Endothelial cell of umbilical vein (primary cell): ENCODE data around the gene PSKH1. TPM values are rescaled to one million over a fixed set of nuclear protein-coding genes. Genes with fewer than 3 reads are reported as not detected.

Experiments
- BruUV-seq: library from RNA; stranded (reverse); fragments of 400-500 nt; replicated peaks from 2 replicates; lab custom pipeline; 2021; lab: Mats Ljungman, UMichigan
- CTCF ChIA-PET: fragments of 300-600, 350-600 bp; sonication (Branson Sonifier 250); formaldehyde crosslinking; loops from one replicate; lab custom pipeline; 2021; ENCODE audit warnings: antibody characterized with exemption, inconsistent platforms; lab: Charles Lee
- POLR2A ChIA-PET: fragments of 300-600, 350-600 bp; sonication (Branson Sonifier 250); formaldehyde crosslinking; loops from one replicate; lab custom pipeline; 2021; ENCODE audit warnings: antibody characterized with exemption, inconsistent platforms; lab: Charles Lee
- DNase-seq: peaks from one replicate; pipeline ENCODE4 v3.0.0-alpha.2; 2011; ENCODE audit warnings: low read depth, low spot score
- FAIRE-seq: peaks from 2 replicates; lab custom pipeline; 2011; peaks lifted over from hg19 to GRCh38; lab: Jason Lieb, UNC
- H2AFZ ChIP-seq: 2 replicates; pipeline ENCODE4 v1.6.0; 2012; ENCODE audit warnings: low read depth, low read length, control low read depth, inconsistent platforms
- H3K27ac ChIP-seq: 2 replicates; pipeline ENCODE4 v1.5.1; 2011; ENCODE audit warnings: low read depth, mild to moderate bottlenecking, control low read depth, low read length, moderate library complexity; ENCODE audit not compliant: insufficient read depth
- H3K27me3 ChIP-seq, 2 experiments: 2 replicates each; pipeline versions ENCODE4 v1.6.0 to v1.6.1; 2011; ENCODE audit warnings: low read length in 2 of 2, mixed read lengths in 1 of 2; ENCODE audit not compliant: control insufficient read depth in 2 of 2, insufficient read depth in 2 of 2
- H3K36me3 ChIP-seq, 2 experiments: 2 replicates in 1 of 2; 3 replicates in 1 of 2; pipeline ENCODE4 v1.5.1; 2011; ENCODE audit warnings: low read length in 2 of 2, mild to moderate bottlenecking in 1 of 2, moderate library complexity in 1 of 2; ENCODE audit not compliant: control insufficient read depth in 2 of 2, insufficient read depth in 2 of 2; ENCODE audit errors: extremely low read depth in 1 of 2
- H3K4me1 ChIP-seq: 3 replicates; pipeline ENCODE4 v1.5.1; 2011; ENCODE audit warnings: mild to moderate bottlenecking, low read length; ENCODE audit not compliant: control insufficient read depth, insufficient read depth; ENCODE audit errors: extremely low read depth
- H3K4me2 ChIP-seq: 2 replicates; pipeline ENCODE4 v1.6.1; 2011; ENCODE audit warnings: low read length, control low read depth, mixed read lengths; ENCODE audit not compliant: insufficient read depth
- H3K4me3 ChIP-seq, 3 experiments: fragments of 200-600 bp in 1 of 3; sonication (generic), shearing (Covaris generic) in 1 of 3; replicated peaks in 1 of 3; 2 replicates each; pipeline ENCODE4 v1.5.1; 2011 to 2016; ENCODE audit warnings: control low read depth in 3 of 3, low read length in 3 of 3, mild to moderate bottlenecking in 2 of 3, inconsistent platforms in 1 of 3, low read depth in 1 of 3, moderate library complexity in 1 of 3; ENCODE audit not compliant: insufficient read depth in 1 of 3
- H3K79me2 ChIP-seq: 2 replicates; pipeline ENCODE4 v1.6.0; 2012; ENCODE audit warnings: low read length, inconsistent platforms; ENCODE audit not compliant: control insufficient read depth, insufficient read depth
- H3K9ac ChIP-seq: replicated peaks from 2 replicates; pipeline ENCODE3; 2011; ENCODE audit warnings: low read length, control low read depth; ENCODE audit not compliant: insufficient read depth; ENCODE audit errors: extremely low read depth
- H3K9me1 ChIP-seq: replicated peaks from 3 replicates; pipeline ENCODE4 v1.6.0; 2011; ENCODE audit warnings: mild to moderate bottlenecking, low read length; ENCODE audit not compliant: control insufficient read depth, insufficient read depth; ENCODE audit errors: extremely low read depth
- H3K9me3 ChIP-seq: replicated peaks from 2 replicates; pipeline ENCODE4 v1.5.1; 2012; ENCODE audit warnings: low read length, inconsistent platforms; ENCODE audit not compliant: control insufficient read depth, insufficient read depth
- H4K20me1 ChIP-seq: replicated peaks from 2 replicates; pipeline ENCODE3; 2011; ENCODE audit warnings: mild to moderate bottlenecking, low read length; ENCODE audit not compliant: control insufficient read depth, insufficient read depth; ENCODE audit errors: extremely low read depth
- EZH2 ChIP-seq: IDR thresholded peaks from 2 replicates; pipeline ENCODE4 v1.6.1; 2012; ENCODE audit warnings: borderline replicate concordance, low read depth, mild to moderate bottlenecking, moderate library complexity, low read length, inconsistent platforms; ENCODE audit not compliant: severe bottlenecking
- FOS ChIP-seq: IDR thresholded peaks from 2 replicates; pipeline ENCODE4 v1.6.1; 2011; ENCODE audit warnings: mild to moderate bottlenecking, low read length, moderate library complexity, borderline replicate concordance; ENCODE audit not compliant: insufficient read depth
- GATA2 ChIP-seq: IDR thresholded peaks from 2 replicates; pipeline ENCODE4 v1.7.0; 2011; ENCODE audit warnings: low read depth, mild to moderate bottlenecking, moderate library complexity, mixed read lengths, low read length; ENCODE audit not compliant: insufficient read length, insufficient read depth
- JUN ChIP-seq: IDR thresholded peaks from 2 replicates; pipeline ENCODE4 v1.6.1; 2011; ENCODE audit warnings: borderline replicate concordance, low read depth; ENCODE audit not compliant: insufficient read length, insufficient read depth
- MAX ChIP-seq: IDR thresholded peaks from 2 replicates; pipeline ENCODE4 v1.6.1; 2011; ENCODE audit not compliant: insufficient read depth, insufficient read length
- MYC ChIP-seq: IDR thresholded peaks from one replicate; pipeline ENCODE4 v1.6.1; 2011; ENCODE audit warnings: mild to moderate bottlenecking, low read depth, low read length
- POLR2A ChIP-seq: IDR thresholded peaks from 2 replicates; pipeline ENCODE4 v1.6.1; 2012; ENCODE audit warnings: low read depth, mild to moderate bottlenecking, control low read depth, low read length
- POLR2AphosphoS5 ChIP-seq: IDR thresholded peaks from 2 replicates; pipeline ENCODE4 v1.6.1; 2012; ENCODE audit warnings: low read depth, mild to moderate bottlenecking, control low read depth, low read length, moderate library complexity; ENCODE audit not compliant: insufficient read depth
- dilution Hi-C: fragments of 300-500 bp; cut with MboI; formaldehyde crosslinking; loops from one replicate; pipeline ENCODE4 v1.15.0; 2019; ENCODE audit warnings: low sequenced_read_pairs; ENCODE audit not compliant: extremely low pct_ligation_motif_present
- intact Hi-C: fragments of 100-400 bp; cut with micrococcal nuclease; formaldehyde crosslinking; loops from one replicate; pipeline ENCODE4 v1.10.0; 2022
- polyA plus RNA-seq, 4 experiments: library from polyadenylated mRNA; depleted of rRNA in 3 of 4; stranded (reverse) in 3 of 4; unstranded in 1 of 4; fragments of >200 nt; gene quantifications; 2 replicates each; pipeline versions ENCODE4 v1.2.1 to v1.2.3, GENCODE V29; 2011 to 2012; ENCODE audit warnings: missing spikeins in 1 of 4
- total RNA-seq: library from RNA; stranded (reverse); gene quantifications from 2 replicates; pipeline ENCODE4 v1.2.3, GENCODE V29; 2021
- TF ChIP-seq, protein P1 (sequence below), 2 donors: IDR thresholded peaks; 1 replicate in 1 of 2; 2 replicates in 1 of 2; pipeline ENCODE4 v1.5.1; 2011; ENCODE audit warnings: low read length in 2 of 2, mild to moderate bottlenecking in 2 of 2, moderate library complexity in 2 of 2, control low read depth in 1 of 2, inconsistent platforms in 1 of 2, low read depth in 1 of 2; ENCODE audit not compliant: insufficient read depth in 1 of 2; ENCODE audit errors: extremely low read depth in 1 of 2

PSKH1 gene
- total and polyA plus RNA-seq, 2 donors (not counting 3 experiments of a cell fraction or from before 2014, with no cell fraction given), result 25.9 to 42.6 TPM

DNA sequence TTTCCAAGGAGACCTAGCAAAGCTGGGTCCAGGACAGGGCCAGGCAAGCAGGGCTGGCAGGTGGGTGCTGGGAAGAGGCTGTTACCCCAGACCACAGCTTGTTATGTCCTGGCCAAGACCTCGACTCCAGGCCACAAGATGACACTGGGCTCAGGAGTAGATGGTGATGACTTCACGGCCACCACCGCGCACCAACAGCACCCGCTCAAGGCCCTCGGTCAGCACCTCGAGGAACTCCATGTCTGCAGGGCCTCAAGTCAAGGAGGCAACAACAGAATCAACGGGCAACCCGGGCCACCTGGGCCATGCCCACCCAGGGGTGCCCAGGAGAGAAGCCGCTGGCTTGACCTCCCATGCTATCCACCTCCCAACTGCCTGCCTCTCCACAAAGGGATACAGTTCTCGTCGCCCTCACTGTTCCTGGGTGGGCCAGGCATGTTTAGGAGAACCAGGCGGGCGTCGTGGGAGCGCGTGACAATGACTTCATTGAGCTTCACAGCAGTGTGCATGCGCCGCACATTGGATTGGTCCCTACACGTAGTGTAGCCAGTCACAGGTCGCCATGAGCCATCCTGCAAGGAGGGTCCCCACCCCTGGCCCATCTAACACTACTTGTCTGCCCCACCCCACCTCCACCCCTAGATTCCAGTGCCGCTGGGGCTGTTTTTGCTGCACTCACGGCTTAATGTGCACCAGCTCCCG, 51.8 kb downstream of the PSKH1 start:
- Histone ChIP-seq H2AFZ (no peak overlapping the region), H3K9me1 (no peaks in the 10 kb centered on the region), H4K20me1 (no peaks in the 10 kb centered on the region), H3K36me3 (peaks cover 25 to 77% of the 10 kb centered on the region in 2 experiments), H3K27ac (no peak overlapping the region), H3K4me3 (no peak overlapping the region), H3K9me3 (no peaks in the 10 kb centered on the region), H3K4me2 (no peak overlapping the region), H3K9ac (no peak overlapping the region), H3K79me2 (no peaks in the 10 kb centered on the region), H3K27me3 (no peaks in the 10 kb centered on the region), H3K4me1 (no peaks in the 10 kb centered on the region)
- DNase-seq (no peak), FAIRE-seq (no peak)
- dilution Hi-C loops, result no loop called here
- ChIA-PET POLR2A (no interaction called here), CTCF (interaction anchor here (1.3 to 1.4 kb wide), 2 partner anchors 61 to 128 kb away, joined by 3 to 5 read pairs; no protein-coding TSS in a partner anchor)
- intact Hi-C loops, result no loop called here
- TF ChIP-seq GATA2, result no peak
- TF ChIP-seq JUN, result no peak
- no peak for TF ChIP-seq MAX
- no TSS peak for BruUV-seq

DNA sequence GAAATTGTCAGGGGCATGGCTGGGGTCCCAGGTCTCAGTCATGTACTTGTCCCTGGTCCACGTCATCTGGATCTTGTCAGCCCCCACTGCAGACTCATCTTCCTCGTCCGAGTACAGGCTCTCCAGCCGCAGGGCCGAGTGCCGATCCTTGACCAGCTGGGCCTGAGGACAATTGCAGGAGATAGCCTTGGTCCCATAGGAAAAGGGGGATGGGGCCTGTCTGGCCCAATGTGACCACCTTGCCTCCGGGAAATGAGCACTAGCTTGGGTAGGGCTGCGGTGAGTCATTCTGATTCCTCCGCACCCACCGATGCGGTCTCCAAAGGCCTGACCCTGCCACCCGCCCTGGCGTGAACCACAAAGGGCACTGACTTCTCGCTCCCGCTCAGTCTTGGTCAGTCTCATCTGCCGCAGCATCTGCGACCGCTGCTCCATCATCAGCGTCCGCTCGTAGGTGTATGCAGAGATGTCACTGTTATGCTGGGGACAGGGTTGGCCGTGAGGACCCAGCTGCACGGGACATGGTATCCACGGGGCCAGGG, 52.4 kb downstream of the PSKH1 start:
- CTCF ChIA-PET, result interaction anchor here (1.3 to 1.4 kb wide), 2 partner anchors 62 to 129 kb away, joined by 3 to 5 read pairs; no protein-coding TSS in a partner anchor
- BruUV-seq, result TSS peak; percentile 14

More for the DNA sequence above, 52.4 kb downstream of the PSKH1 start:
- dilution Hi-C loops (no loop called here), intact Hi-C loops (no loop called here)
- Histone ChIP-seq H3K4me3 (no peak overlapping the region), H3K27me3 (no peaks in the 10 kb centered on the region), H3K4me1 (no peaks in the 10 kb centered on the region), H2AFZ (no peak overlapping the region), H3K79me2 (no peaks in the 10 kb centered on the region), H3K9me3 (no peaks in the 10 kb centered on the region), H3K9ac (no peak overlapping the region), H4K20me1 (no peaks in the 10 kb centered on the region), H3K27ac (no peak overlapping the region), H3K36me3 (peaks cover 25 to 77% of the 10 kb centered on the region in 2 experiments), H3K4me2 (no peak overlapping the region), H3K9me1 (no peaks in the 10 kb centered on the region)
- no peak for FAIRE-seq
- POLR2A ChIA-PET, result no interaction called here
- TF ChIP-seq JUN, result no peak
- TF ChIP-seq POLR2A, result no peak
- TF ChIP-seq, protein P1, sequence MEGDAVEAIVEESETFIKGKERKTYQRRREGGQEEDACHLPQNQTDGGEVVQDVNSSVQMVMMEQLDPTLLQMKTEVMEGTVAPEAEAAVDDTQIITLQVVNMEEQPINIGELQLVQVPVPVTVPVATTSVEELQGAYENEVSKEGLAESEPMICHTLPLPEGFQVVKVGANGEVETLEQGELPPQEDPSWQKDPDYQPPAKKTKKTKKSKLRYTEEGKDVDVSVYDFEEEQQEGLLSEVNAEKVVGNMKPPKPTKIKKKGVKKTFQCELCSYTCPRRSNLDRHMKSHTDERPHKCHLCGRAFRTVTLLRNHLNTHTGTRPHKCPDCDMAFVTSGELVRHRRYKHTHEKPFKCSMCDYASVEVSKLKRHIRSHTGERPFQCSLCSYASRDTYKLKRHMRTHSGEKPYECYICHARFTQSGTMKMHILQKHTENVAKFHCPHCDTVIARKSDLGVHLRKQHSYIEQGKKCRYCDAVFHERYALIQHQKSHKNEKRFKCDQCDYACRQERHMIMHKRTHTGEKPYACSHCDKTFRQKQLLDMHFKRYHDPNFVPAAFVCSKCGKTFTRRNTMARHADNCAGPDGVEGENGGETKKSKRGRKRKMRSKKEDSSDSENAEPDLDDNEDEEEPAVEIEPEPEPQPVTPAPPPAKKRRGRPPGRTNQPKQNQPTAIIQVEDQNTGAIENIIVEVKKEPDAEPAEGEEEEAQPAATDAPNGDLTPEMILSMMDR (IDR thresholded peaks at IDR 0.05; ENCODE audit: extremely low read depth in 1 of 2, insufficient read depth in 1 of 2, low read depth in 1 of 2, low read length in 2 of 2), result no peak
- no peak for TF ChIP-seq MYC
- TF ChIP-seq EZH2, result no peak
- TF ChIP-seq MAX, result no peak
- TF ChIP-seq GATA2, result no peak
- TF ChIP-seq POLR2AphosphoS5, result no peak
- TF ChIP-seq FOS, result no peak
- no peak for DNase-seq
